Breast epithelium (tissue), 3 donors: ENCODE measurements around the gene ABI3.

Experiments
- POLR2A ChIP-seq: fragments of 450-650 bp; IDR thresholded peaks from one replicate; pipeline ENCODE4 v1.6.1; 2016; ENCODE audit warnings: antibody characterized with exemption, mild to moderate bottlenecking, moderate library complexity
- POLR2AphosphoS5 ChIP-seq, 3 donors: sonication (generic); formaldehyde crosslinking; IDR thresholded peaks; one replicate each; pipeline ENCODE4 v1.6.1; 2017; ENCODE audit warnings: antibody characterized with exemption in 3 of 3
- TF ChIP-seq, protein P1 (sequence below), 3 donors: fragments of 450-650 bp; IDR thresholded peaks; one replicate each; pipeline ENCODE4 v1.5.1; 2016 to 2017; ENCODE audit warnings: antibody characterized with exemption in 3 of 3, mild to moderate bottlenecking in 3 of 3, moderate library complexity in 3 of 3

DNA sequence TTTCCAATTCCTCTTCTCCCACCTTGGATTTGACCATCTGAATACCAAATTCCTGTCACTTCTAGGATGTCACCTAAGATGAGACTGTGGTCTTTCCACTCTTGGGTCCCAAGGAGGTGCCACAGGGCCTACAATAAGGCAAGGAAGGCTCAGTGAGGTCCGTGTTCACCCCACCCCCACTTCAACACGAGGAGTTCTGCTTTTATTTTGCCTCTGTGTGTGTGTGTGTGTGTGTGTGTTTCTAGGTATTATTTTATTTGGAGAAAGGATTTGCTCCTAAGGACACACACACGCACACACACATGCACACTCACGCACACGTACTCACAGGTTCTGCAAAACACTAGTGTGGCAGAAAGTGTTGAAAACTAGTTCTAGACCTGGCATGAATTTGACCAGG lies 44.6 kb downstream of the ABI3 start:
- TF ChIP-seq, protein P1, sequence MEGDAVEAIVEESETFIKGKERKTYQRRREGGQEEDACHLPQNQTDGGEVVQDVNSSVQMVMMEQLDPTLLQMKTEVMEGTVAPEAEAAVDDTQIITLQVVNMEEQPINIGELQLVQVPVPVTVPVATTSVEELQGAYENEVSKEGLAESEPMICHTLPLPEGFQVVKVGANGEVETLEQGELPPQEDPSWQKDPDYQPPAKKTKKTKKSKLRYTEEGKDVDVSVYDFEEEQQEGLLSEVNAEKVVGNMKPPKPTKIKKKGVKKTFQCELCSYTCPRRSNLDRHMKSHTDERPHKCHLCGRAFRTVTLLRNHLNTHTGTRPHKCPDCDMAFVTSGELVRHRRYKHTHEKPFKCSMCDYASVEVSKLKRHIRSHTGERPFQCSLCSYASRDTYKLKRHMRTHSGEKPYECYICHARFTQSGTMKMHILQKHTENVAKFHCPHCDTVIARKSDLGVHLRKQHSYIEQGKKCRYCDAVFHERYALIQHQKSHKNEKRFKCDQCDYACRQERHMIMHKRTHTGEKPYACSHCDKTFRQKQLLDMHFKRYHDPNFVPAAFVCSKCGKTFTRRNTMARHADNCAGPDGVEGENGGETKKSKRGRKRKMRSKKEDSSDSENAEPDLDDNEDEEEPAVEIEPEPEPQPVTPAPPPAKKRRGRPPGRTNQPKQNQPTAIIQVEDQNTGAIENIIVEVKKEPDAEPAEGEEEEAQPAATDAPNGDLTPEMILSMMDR (IDR thresholded peaks at IDR 0.05) = no peak
- no peak for TF ChIP-seq POLR2A
- TF ChIP-seq POLR2AphosphoS5 (IDR thresholded peaks at IDR 0.05) = no peak
